GM12872 (cell line): ENCODE results near the gene BAZ1B.

Experiments used
- TF ChIP-seq, protein P1 (sequence below): IDR thresholded peaks from 3 replicates; pipeline ENCODE4 v1.5.1; 2011; ENCODE audit warnings: low read depth, mild to moderate bottlenecking, low read length, moderate library complexity; ENCODE audit not compliant: insufficient read depth

Gene BAZ1B

DNA sequence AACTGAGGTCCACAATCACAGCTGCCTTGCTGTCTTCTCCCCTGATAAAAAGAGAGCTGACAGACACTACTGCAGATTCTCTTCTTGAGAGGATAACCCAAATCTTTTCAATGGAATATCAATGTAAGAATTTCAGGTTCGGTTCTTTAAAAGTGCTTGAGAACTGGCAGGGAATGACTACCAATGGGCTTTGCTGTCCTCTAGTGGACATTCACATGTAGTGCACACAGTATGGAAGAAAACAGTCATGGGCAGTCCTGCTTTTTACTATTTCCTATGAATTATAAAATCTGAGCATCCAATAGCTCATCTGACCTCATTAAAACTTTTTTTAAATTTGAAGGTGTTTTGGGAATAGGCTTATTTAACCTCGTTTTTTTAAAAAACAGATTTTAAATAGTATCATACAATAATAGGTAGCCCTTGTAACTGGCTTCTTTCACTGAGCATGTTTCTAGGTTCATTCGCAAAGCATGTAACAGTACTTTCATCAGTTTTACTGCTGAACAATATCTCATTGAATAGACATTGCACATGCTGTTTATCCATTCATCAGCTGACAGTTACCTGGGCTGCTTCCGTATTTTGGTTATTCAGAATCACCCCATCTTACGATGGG lies 70.2 kb downstream of the BAZ1B start:
- TF ChIP-seq, protein P1, sequence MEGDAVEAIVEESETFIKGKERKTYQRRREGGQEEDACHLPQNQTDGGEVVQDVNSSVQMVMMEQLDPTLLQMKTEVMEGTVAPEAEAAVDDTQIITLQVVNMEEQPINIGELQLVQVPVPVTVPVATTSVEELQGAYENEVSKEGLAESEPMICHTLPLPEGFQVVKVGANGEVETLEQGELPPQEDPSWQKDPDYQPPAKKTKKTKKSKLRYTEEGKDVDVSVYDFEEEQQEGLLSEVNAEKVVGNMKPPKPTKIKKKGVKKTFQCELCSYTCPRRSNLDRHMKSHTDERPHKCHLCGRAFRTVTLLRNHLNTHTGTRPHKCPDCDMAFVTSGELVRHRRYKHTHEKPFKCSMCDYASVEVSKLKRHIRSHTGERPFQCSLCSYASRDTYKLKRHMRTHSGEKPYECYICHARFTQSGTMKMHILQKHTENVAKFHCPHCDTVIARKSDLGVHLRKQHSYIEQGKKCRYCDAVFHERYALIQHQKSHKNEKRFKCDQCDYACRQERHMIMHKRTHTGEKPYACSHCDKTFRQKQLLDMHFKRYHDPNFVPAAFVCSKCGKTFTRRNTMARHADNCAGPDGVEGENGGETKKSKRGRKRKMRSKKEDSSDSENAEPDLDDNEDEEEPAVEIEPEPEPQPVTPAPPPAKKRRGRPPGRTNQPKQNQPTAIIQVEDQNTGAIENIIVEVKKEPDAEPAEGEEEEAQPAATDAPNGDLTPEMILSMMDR = peak; percentile 98

- TF ChIP-seq, protein P1 = no peak
Measured at GRCh38 chr7:73449422-73449821, 72.7 kb downstream of the BAZ1B start.

- TF ChIP-seq, protein P1 = no peak
Measured at GRCh38 chr7:73448609-73449008, 73.5 kb downstream of the BAZ1B start.

DNA sequence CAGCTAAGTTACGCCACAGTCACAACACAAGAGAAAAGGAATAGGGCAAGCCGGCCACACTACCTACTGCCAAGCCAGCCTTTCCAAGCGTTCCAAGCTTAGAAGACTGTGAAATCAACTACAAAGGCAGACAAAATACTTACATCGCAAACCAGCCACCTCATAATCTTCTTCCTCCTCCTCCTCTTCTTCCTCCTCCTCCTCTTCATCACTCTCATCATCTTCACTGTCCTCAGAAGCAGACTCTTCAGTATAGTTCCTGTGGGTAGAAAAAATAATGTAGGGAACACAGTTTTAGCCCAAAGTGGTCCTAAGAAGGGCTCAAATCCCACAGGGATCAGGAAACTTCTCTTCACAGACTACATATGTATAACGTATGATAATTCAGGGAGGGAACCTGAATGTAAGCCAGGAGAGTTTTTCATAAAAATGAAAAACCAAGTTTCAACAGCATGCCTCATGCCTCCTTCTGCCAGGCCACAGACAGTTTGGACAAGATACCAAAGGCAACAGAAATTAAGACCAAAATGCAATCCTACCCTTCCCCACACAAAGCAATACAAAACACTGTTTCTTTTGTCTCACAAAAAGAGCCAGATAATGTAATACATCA lies 74.9 kb downstream of the BAZ1B start:
- TF ChIP-seq, protein P1 = no peak

DNA sequence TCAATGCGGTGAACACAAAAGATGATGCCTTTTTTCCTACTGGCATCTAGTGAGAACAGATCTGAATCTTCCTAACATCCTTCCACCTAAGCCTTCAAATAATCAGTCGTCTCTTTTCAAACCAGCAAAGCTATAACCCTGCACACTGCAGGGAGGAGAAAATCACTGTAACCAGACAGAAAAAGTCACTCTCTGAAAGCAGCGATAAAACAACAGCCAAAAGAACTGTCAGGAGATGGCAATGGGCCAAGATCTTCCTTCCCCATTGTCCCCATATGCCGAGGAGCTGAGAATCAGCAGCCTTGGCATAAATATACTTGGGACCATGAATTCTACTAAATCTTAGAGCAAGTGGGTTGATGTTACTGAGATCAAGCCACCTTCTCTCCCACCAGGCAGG lies 75.4 kb downstream of the BAZ1B start:
- TF ChIP-seq, protein P1 = no peak

DNA sequence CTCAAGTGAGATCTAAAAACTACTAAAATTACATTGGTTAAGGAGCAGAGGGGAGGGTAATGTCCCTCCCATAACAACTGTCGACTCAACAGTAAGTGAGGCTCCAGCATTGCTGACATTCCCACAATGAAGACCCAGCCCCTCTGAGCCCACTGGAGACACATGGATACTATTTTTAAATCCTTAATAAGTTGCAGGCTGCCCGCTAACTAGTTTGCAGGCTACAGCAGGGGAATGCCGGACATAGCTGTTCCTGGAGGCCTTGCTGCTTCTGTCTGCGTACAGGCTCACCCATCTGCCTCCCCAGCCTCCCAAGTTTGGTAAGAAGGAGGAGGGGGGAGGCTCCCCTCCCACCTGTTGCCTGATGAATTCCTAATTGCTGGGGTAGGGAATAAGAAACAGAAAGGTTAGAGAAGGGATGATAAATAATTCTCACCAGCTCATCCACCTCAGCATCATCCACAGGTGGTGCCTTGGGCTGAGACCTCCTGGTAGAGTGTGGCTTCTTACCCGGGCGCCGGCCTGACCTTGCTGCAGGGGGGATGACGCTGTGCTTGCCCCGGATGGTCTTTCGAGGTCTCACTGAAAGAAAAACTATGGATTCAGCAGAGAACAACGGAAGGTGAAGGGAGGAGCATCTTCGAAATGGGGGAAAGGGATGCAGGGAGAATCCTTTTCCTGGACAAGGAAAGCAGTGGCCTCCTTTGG lies 78.4 kb downstream of the BAZ1B start:
- TF ChIP-seq, protein P1 = no peak

DNA sequence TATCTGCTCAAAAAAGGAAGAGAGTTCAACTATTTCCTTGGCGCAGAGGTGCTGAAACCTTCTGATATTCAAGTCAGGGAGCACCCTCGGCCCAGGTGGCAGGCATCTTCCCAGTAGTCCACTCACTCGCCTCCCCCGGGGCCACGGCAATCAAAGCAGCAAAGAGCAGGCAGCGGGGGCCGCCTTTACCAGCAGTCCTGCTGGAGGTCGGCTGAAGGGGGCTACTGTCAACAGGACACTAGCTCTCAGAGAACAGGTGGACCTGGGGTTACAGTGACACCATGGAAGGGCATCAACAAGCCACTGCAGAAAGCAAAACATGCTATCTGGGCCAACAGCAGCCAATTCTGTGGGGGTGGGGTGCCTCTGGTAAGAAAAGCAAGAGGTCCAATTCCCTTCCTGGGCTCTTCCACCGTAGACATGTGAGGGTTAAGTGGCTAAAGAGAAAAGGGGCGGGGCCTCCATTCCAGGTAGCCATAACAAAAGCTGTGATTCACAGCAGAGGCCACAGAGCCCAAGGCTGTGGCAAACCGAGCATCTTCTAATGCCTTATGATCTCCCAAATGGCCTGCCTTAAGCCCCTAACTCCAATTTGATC lies 79.1 kb downstream of the BAZ1B start:
- TF ChIP-seq, protein P1 = no peak
